PC-3 (cell line): Measurements from ENCODE around the gene ACADS. TPM values are rescaled to one million over a fixed set of nuclear protein-coding genes. Genes with fewer than 3 reads are reported as not detected.

Experiments used
- ATAC-seq: fragments of 200-7000 bp; cut with Tn5 transposase; 2 replicates; pipeline ENCODE4 v1.9.1; 2020; ENCODE audit warnings: mild to moderate bottlenecking, moderate library complexity
- BruUV-seq: library from RNA; stranded (reverse); fragments of 400-500 nt; replicated peaks from 2 replicates; lab custom pipeline; 2021; lab: Mats Ljungman, UMichigan
- CTCF ChIA-PET: fragments of 300-600 bp; sonication (Branson Sonifier 250); formaldehyde crosslinking; loops from one replicate; lab custom pipeline; 2022; ENCODE audit warnings: antibody characterized with exemption; lab: Charles Lee
- POLR2A ChIA-PET: fragments of 300-600 bp; sonication (Branson Sonifier 250); formaldehyde crosslinking; loops from one replicate; lab custom pipeline; 2022; ENCODE audit warnings: antibody characterized with exemption; ENCODE audit not compliant: unreplicated experiment; lab: Charles Lee
- DNase-seq: peaks from one replicate; pipeline ENCODE4 v3.0.0-alpha.2; 2015
- H2AFZ ChIP-seq: fragments of 300-600 bp; sonication (generic); 2 replicates; pipeline ENCODE4 v1.6.0; 2016; ENCODE audit warnings: antibody characterized with exemption, low read length
- H3F3A ChIP-seq: fragments of 300-600 bp; sonication (generic); one replicate; pipeline ENCODE4 v1.6.0; 2017; ENCODE audit warnings: antibody characterized with exemption, low read length, control low read depth, mild to moderate bottlenecking; ENCODE audit not compliant: unreplicated experiment
- H3K27ac ChIP-seq: fragments of 300-600 bp; sonication (generic); 2 replicates; pipeline ENCODE4 v1.5.1; 2016; ENCODE audit warnings: mild to moderate bottlenecking, low read length
- H3K27me3 ChIP-seq: fragments of 300-600 bp; sonication (generic); 2 replicates; pipeline ENCODE4 v1.6.1; 2016; ENCODE audit warnings: low read length, mixed read lengths
- H3K36me3 ChIP-seq: fragments of 300-600 bp; sonication (generic); 2 replicates; pipeline ENCODE4 v1.6.1; 2016; ENCODE audit warnings: low read depth, mixed run types, low read length, mixed read lengths
- H3K4me1 ChIP-seq: fragments of 300-600 bp; sonication (generic); 2 replicates; pipeline ENCODE4 v1.5.1; 2016; ENCODE audit warnings: low read length; ENCODE audit not compliant: insufficient read depth
- H3K4me2 ChIP-seq: fragments of 300-600 bp; sonication (generic); 2 replicates; pipeline ENCODE4 v1.6.0; 2016; ENCODE audit warnings: low read length
- H3K4me3 ChIP-seq: fragments of 300-600 bp; sonication (generic); 2 replicates; pipeline ENCODE4 v1.5.1; 2016; ENCODE audit warnings: mild to moderate bottlenecking, low read length, mixed read lengths
- H3K79me2 ChIP-seq: fragments of 300-600 bp; sonication (generic); 2 replicates; pipeline ENCODE4 v1.6.1; 2017; ENCODE audit warnings: low read length, mixed read lengths
- H3K9ac ChIP-seq: fragments of 300-600 bp; sonication (generic); 2 replicates; pipeline ENCODE4 v1.6.0; 2016; ENCODE audit warnings: mild to moderate bottlenecking, low read length
- H3K9me2 ChIP-seq: fragments of 300-600 bp; sonication (generic); replicated peaks from 2 replicates; pipeline ENCODE4 v1.6.1; 2016; ENCODE audit warnings: mixed run types, low read length, mixed read lengths
- H3K9me3 ChIP-seq: fragments of 300-600 bp; sonication (generic); 2 replicates; pipeline ENCODE4 v1.6.1; 2016; ENCODE audit warnings: low read length, mixed read lengths
- H4K20me1 ChIP-seq: fragments of 300-600 bp; sonication (generic); 2 replicates; pipeline ENCODE4 v1.6.1; 2016; ENCODE audit warnings: low read length, mixed read lengths
- EZH2 ChIP-seq: fragments of 300-600 bp; sonication (generic); IDR thresholded peaks from one replicate; pipeline ENCODE4 v1.6.1; 2017; ENCODE audit warnings: antibody characterized with exemption, mild to moderate bottlenecking, low read length; ENCODE audit not compliant: unreplicated experiment
- EZH2phosphoT487 ChIP-seq: fragments of 300-600 bp; sonication (generic); IDR thresholded peaks from 2 replicates; pipeline ENCODE4 v1.6.1; 2018; ENCODE audit warnings: mild to moderate bottlenecking, antibody characterized with exemption, low read length, borderline replicate concordance
- intact Hi-C: fragments of 100-400 bp; cut with micrococcal nuclease; formaldehyde crosslinking; loops from 2 replicates; pipeline ENCODE4 v1.9.0; 2023
- total RNA-seq: library from RNA; depleted of rRNA; stranded (reverse); fragments of >200 nt; gene quantifications from 2 replicates; pipeline ENCODE4 v1.2.3, GENCODE V29; 2014
- TF ChIP-seq, protein P1 (sequence below): fragments of 300-600 bp; sonication (generic); conservative IDR thresholded peaks from 2 replicates; pipeline ENCODE4 v1.5.1; 2017; ENCODE audit warnings: antibody characterized with exemption, low read depth, mild to moderate bottlenecking, low read length

Gene ACADS
- total RNA-seq, 1 experiment from 2014 or later: 19.6 TPM

DNA sequence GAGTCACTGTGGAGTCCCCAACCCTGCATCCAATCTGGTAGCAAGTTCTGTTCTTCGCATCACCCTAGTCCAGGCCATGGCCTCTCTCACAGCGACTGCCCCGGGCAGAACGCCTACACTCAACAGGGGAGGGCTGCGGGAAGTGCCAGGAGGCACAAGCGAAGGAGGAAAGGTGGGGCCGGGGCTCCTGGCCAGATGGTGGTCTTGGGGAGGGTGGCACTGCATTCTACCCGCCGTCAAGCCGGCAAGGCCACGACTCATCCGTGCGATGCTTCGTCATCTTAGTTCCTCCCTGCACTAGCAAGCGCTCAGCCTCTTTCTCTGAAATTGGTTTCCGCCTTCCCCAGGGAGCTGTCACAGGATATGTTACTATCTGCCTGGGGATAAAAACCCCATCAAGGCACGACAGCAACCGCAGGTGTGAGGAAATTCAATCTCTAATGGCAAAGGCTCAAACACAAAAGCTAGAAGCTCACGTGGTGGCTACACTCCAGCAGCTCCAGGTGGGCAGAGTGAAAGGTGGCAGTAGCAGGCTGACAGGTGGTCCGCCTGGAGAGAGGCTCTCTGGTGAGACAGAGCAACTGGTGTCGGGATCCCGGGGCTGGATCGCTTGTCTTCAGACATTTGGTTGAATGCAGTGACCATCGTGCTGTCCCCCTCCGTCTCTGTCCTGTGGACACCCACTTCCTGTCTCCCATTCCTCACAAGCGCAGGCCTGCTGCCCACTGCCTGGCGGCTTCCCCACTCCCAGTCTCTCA is 34.1 kb downstream of the ACADS start:
- no peak overlapping the region for H3K4me2 ChIP-seq
- intact Hi-C loops: no loop called here
- no peaks in the 10 kb centered on the region for H3K79me2 ChIP-seq
- H3F3A ChIP-seq: no peaks in the 10 kb centered on the region
- H3K9me2 ChIP-seq: no peaks in the 10 kb centered on the region
- H3K9me3 ChIP-seq: no peaks in the 10 kb centered on the region
- ATAC-seq: no peak
- ChIA-PET POLR2A (no interaction called here), CTCF (no interaction called here)
- no peaks in the 10 kb centered on the region for H3K4me1 ChIP-seq
- no peak overlapping the region for H3K4me3 ChIP-seq
- H2AFZ ChIP-seq: no peak overlapping the region
- BruUV-seq: no TSS peak
- peaks cover 15% of the 10 kb centered on the region; the same call in 1 of the 2 replicates for H3K36me3 ChIP-seq
- no peak overlapping the region for H3K27ac ChIP-seq
- DNase-seq: no peak
- no peak overlapping the region for H3K9ac ChIP-seq
- H3K27me3 ChIP-seq: no peaks in the 10 kb centered on the region
- no peaks in the 10 kb centered on the region for H4K20me1 ChIP-seq
- TF ChIP-seq, protein P1, sequence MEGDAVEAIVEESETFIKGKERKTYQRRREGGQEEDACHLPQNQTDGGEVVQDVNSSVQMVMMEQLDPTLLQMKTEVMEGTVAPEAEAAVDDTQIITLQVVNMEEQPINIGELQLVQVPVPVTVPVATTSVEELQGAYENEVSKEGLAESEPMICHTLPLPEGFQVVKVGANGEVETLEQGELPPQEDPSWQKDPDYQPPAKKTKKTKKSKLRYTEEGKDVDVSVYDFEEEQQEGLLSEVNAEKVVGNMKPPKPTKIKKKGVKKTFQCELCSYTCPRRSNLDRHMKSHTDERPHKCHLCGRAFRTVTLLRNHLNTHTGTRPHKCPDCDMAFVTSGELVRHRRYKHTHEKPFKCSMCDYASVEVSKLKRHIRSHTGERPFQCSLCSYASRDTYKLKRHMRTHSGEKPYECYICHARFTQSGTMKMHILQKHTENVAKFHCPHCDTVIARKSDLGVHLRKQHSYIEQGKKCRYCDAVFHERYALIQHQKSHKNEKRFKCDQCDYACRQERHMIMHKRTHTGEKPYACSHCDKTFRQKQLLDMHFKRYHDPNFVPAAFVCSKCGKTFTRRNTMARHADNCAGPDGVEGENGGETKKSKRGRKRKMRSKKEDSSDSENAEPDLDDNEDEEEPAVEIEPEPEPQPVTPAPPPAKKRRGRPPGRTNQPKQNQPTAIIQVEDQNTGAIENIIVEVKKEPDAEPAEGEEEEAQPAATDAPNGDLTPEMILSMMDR: no peak
- TF ChIP-seq EZH2 (no peak), EZH2phosphoT487 (no peak)

DNA sequence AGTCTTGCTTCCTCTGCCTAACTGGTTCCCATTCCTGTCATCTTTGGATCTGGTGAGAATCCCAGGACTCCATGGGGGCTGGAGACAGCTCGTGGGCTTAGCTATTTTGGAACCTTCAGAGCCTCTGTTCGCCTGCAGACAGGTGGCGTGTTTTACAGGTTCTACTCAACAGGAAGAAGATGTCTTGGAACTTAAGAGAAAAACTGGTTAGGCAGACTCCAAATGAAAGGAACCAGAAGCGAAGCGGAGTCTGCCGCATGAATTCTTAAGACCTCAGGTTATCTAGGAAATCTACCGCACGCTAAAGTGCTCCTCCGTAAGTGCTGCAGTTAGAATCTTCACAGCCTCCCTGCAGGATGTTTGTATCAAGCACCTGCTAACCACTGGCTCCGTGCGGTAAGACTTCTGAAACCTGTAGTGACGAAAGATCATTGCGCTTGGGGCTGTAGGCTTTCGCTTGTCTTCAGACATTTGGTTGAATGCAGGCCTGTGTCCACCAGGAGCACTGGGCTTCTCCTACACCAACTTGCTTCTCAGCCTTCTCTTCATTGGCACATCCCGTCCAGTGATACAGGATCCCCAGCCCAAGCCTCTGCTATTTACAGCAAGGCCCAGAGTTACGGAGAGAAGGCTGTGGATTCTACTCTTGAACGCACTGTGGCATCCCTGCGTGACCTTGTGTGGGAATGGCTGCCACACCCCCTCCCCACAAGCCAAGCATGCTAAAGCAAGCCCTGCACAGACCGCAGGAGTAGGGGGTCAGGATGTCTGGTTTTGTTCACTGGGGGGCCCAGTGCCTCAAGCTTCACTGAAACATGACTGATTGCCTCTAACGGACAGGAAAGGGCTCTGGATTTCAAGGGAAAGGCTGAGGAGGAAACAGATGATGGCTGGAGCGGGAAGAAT is 35.0 kb downstream of the ACADS start:
- TF ChIP-seq EZH2phosphoT487 (no peak), EZH2 (no peak)
- TF ChIP-seq, protein P1: no peak
- POLR2A ChIA-PET: no interaction called here
- H3K27ac ChIP-seq: no peak overlapping the region

More for the DNA sequence above, 35.0 kb downstream of the ACADS start:
- no peak for DNase-seq
- H3K27me3 ChIP-seq: no peaks in the 10 kb centered on the region
- H3K4me3 ChIP-seq: no peak overlapping the region
- intact Hi-C loops: no loop called here
- no peaks in the 10 kb centered on the region for H4K20me1 ChIP-seq
- H3F3A ChIP-seq: no peaks in the 10 kb centered on the region
- H2AFZ ChIP-seq: no peak overlapping the region
- H3K4me1 ChIP-seq: no peaks in the 10 kb centered on the region
- ATAC-seq: no peak
- no peaks in the 10 kb centered on the region for H3K9me3 ChIP-seq
- peaks cover 15% of the 10 kb centered on the region; the same call in 1 of the 2 replicates for H3K36me3 ChIP-seq
- no peaks in the 10 kb centered on the region for H3K9me2 ChIP-seq
- no peak overlapping the region for H3K4me2 ChIP-seq
- H3K9ac ChIP-seq: no peak overlapping the region
- no TSS peak for BruUV-seq
- no peaks in the 10 kb centered on the region for H3K79me2 ChIP-seq
- CTCF ChIA-PET: no interaction called here
